H9 (cell line): ENCODE measurements around the gene CEP350. TPM values are rescaled to one million over a fixed set of nuclear protein-coding genes. Genes with fewer than 3 reads are reported as not detected.

Experiments used
- DNase-seq: peaks from one replicate; pipeline ENCODE4 v3.0.0-alpha.2; 2017
- H2AFZ ChIP-seq: one replicate; pipeline ENCODE4 v1.6.1; 2013; ENCODE audit warnings: mild to moderate bottlenecking, low read length, control low read depth, moderate library complexity
- H2AK5ac ChIP-seq: 2 replicates; pipeline ENCODE4 v1.6.1; 2013; ENCODE audit warnings: low read length, control low read depth, mixed read lengths; ENCODE audit not compliant: insufficient read length
- H2BK120ac ChIP-seq: one replicate; pipeline ENCODE4 v1.6.1; 2013; ENCODE audit warnings: low read depth, mild to moderate bottlenecking, low read length, control low read depth, inconsistent platforms; ENCODE audit not compliant: poor library complexity, severe bottlenecking
- H2BK12ac ChIP-seq: 2 replicates; pipeline ENCODE4 v1.6.1; 2013; ENCODE audit warnings: low read length, control low read depth, mixed read lengths, low read depth; ENCODE audit not compliant: insufficient read length
- H2BK15ac ChIP-seq: 2 replicates; pipeline ENCODE4 v1.6.1; 2013; ENCODE audit warnings: low read depth, low read length, control low read depth
- H2BK20ac ChIP-seq: one replicate; pipeline ENCODE4 v1.6.1; 2013; ENCODE audit warnings: low read depth, mild to moderate bottlenecking, low read length, control low read depth, inconsistent platforms; ENCODE audit not compliant: poor library complexity, severe bottlenecking
- H2BK5ac ChIP-seq: 2 replicates; pipeline ENCODE4 v1.6.1; 2013; ENCODE audit warnings: low read length, control low read depth, mixed read lengths; ENCODE audit not compliant: insufficient read length
- H3K14ac ChIP-seq: 2 replicates; pipeline ENCODE4 v1.6.1; 2013; ENCODE audit warnings: low read length, control low read depth; ENCODE audit not compliant: insufficient read depth
- H3K18ac ChIP-seq: 2 replicates; pipeline ENCODE4 v1.6.1; 2013; ENCODE audit warnings: low read depth, mild to moderate bottlenecking, mixed read lengths, low read length, control low read depth; ENCODE audit not compliant: insufficient read length
- H3K23ac ChIP-seq: 2 replicates; pipeline ENCODE4 v1.6.1; 2013; ENCODE audit warnings: low read length, control low read depth, mixed read lengths, low read depth; ENCODE audit not compliant: insufficient read length
- H3K23me2 ChIP-seq: 2 replicates; pipeline ENCODE4 v1.6.1; 2013; ENCODE audit warnings: low read depth, mild to moderate bottlenecking, mixed read lengths, low read length, control low read depth; ENCODE audit not compliant: insufficient read length, poor library complexity, severe bottlenecking
- H3K27ac ChIP-seq: 2 replicates; pipeline ENCODE4 v1.5.1; 2013; ENCODE audit warnings: low read length, control low read depth, mixed read lengths, low read depth; ENCODE audit not compliant: insufficient read length
- H3K27me3 ChIP-seq: 2 replicates; pipeline ENCODE4 v1.6.1; 2013; ENCODE audit warnings: low read length, control low read depth, inconsistent platforms; ENCODE audit not compliant: insufficient read depth
- H3K4ac ChIP-seq: 2 replicates; pipeline ENCODE4 v1.6.1; 2013; ENCODE audit warnings: low read depth, mild to moderate bottlenecking, control low read depth, inconsistent platforms, low read length, moderate library complexity
- H3K4me1 ChIP-seq: 2 replicates; pipeline ENCODE4 v1.6.1; 2013; ENCODE audit warnings: low read length, control low read depth, inconsistent platforms; ENCODE audit not compliant: insufficient read depth
- H3K4me2 ChIP-seq: 2 replicates; pipeline ENCODE4 v1.6.1; 2013; ENCODE audit warnings: low read length, control low read depth, mixed read lengths; ENCODE audit not compliant: insufficient read length, insufficient read depth
- H3K56ac ChIP-seq: 2 replicates; pipeline ENCODE4 v1.6.1; 2013; ENCODE audit warnings: low read depth, mild to moderate bottlenecking, mixed read lengths, low read length, control low read depth; ENCODE audit not compliant: insufficient read length
- H3K79me1 ChIP-seq: 2 replicates; pipeline ENCODE4 v1.6.1; 2013; ENCODE audit warnings: low read depth, mild to moderate bottlenecking, moderate library complexity, low read length, control low read depth, inconsistent platforms; ENCODE audit not compliant: insufficient read depth, poor library complexity, severe bottlenecking
- H3K79me2 ChIP-seq: 2 replicates; pipeline ENCODE4 v1.6.1; 2013; ENCODE audit warnings: low read length, control low read depth, inconsistent platforms; ENCODE audit not compliant: insufficient read depth
- H3K9ac ChIP-seq: 2 replicates; pipeline ENCODE4 v1.6.1; 2013; ENCODE audit warnings: low read length, control low read depth, mixed read lengths; ENCODE audit not compliant: insufficient read length; ENCODE audit errors: extremely low read depth
- H3K9me3 ChIP-seq: one replicate; pipeline ENCODE4 v1.6.1; 2013; ENCODE audit warnings: low read depth, low read length, inconsistent platforms; ENCODE audit not compliant: control insufficient read depth
- H3T11ph ChIP-seq: one replicate; pipeline ENCODE4 v1.6.1; 2013; ENCODE audit warnings: mild to moderate bottlenecking, low read length, control low read depth, inconsistent platforms
- H4K20me1 ChIP-seq: one replicate; pipeline ENCODE4 v1.6.1; 2013; ENCODE audit not compliant: control insufficient read depth, insufficient read length, insufficient read depth
- H4K5ac ChIP-seq: 2 replicates; pipeline ENCODE4 v1.6.1; 2013; ENCODE audit warnings: low read depth, mild to moderate bottlenecking, mixed read lengths, low read length, control low read depth; ENCODE audit not compliant: insufficient read length
- H4K8ac ChIP-seq: replicated peaks from 2 replicates; pipeline ENCODE4 v1.6.1; 2013; ENCODE audit warnings: low read length, control low read depth, mixed read lengths, low read depth; ENCODE audit not compliant: insufficient read length
- H4K91ac ChIP-seq: 2 replicates; pipeline ENCODE4 v1.6.1; 2013; ENCODE audit warnings: low read depth, mild to moderate bottlenecking, moderate library complexity, mixed read lengths, low read length, control low read depth; ENCODE audit not compliant: insufficient read length
- H3K27ac Mint-ChIP-seq, 3 experiments: 2 replicates in 2 of 3; 3 replicates in 1 of 3; pipeline ENCODE4 v1.8.0; 2020 to 2021; ENCODE audit warnings: mixed read lengths in 3 of 3, mild to moderate bottlenecking in 1 of 3, moderate library complexity in 1 of 3
- H3K27me3 Mint-ChIP-seq: 2 replicates; pipeline ENCODE4 v1.8.0; 2021; ENCODE audit warnings: low read depth, mild to moderate bottlenecking, moderate library complexity, mixed read lengths
- H3K36me3 Mint-ChIP-seq, 3 experiments: 2 replicates in 2 of 3; 3 replicates in 1 of 3; pipeline ENCODE4 v1.8.0; 2020 to 2021; ENCODE audit warnings: low read depth in 3 of 3, mixed read lengths in 3 of 3; ENCODE audit not compliant: insufficient read depth in 1 of 3
- H3K4me1 Mint-ChIP-seq, 2 experiments: 2 replicates each; pipeline ENCODE4 v1.8.0; 2020; ENCODE audit warnings: mixed read lengths in 2 of 2
- H3K4me3 Mint-ChIP-seq, 2 experiments: 2 replicates in 1 of 2; 3 replicates in 1 of 2; pipeline ENCODE4 v1.8.0; 2020 to 2021; ENCODE audit warnings: mild to moderate bottlenecking in 2 of 2, mixed read lengths in 2 of 2, moderate library complexity in 1 of 2
- H3K9me3 Mint-ChIP-seq, 2 experiments: 2 replicates in 1 of 2; 3 replicates in 1 of 2; pipeline ENCODE4 v1.8.0; 2020; ENCODE audit warnings: mild to moderate bottlenecking in 2 of 2, mixed read lengths in 2 of 2, moderate library complexity in 1 of 2
- CTCF ChIP-seq: fragments of 200-600 bp; sonication (generic); conservative IDR thresholded peaks from 3 replicates; pipeline ENCODE4 v1.8.0; 2021; ENCODE audit warnings: antibody characterized with exemption, mild to moderate bottlenecking
- WGBS: extraction: QIAGEN DNeasy Blood & Tissue Kit; methylation state at CpG from one replicate; pipeline ENCODE4 v1.1.7; 2013; ENCODE audit warnings: missing lambda C conversion rate, low lambda C conversion rate, mixed read lengths; ENCODE audit not compliant: insufficient read length; ENCODE audit errors: extremely low coverage; 5-methylcytosine and 5-hydroxymethylcytosine counted together
- total RNA-seq: library from RNA; stranded (reverse); gene quantifications from 2 replicates; pipeline ENCODE4 v1.2.1, GENCODE V29; 2021

Gene CEP350
- total RNA-seq, 1 experiment from 2014 or later, result 39.2 TPM

GRCh38 chr1:180061019-180061418 lies 106.4 kb downstream of the CEP350 start:
- Histone ChIP-seq H2BK120ac (no peak overlapping the region), H2BK20ac (no peak overlapping the region), H3K27ac (no peak overlapping the region), H4K5ac (no peak overlapping the region), H3K18ac (no peak overlapping the region), H3K9ac (no peak overlapping the region), H3K9me3 (no peaks in the 10 kb centered on the region), H2BK12ac (no peak overlapping the region), H3K79me1 (no peaks in the 10 kb centered on the region), H3K4ac (no peak overlapping the region), H3T11ph (no peak overlapping the region), H3K4me1 (no peaks in the 10 kb centered on the region), H3K4me2 (no peak overlapping the region), H2BK15ac (no peak overlapping the region), H3K23me2 (no peaks in the 10 kb centered on the region), H2BK5ac (no peak overlapping the region), H3K56ac (no peak overlapping the region), H2AFZ (no peak overlapping the region), H3K79me2 (no peaks in the 10 kb centered on the region), H4K91ac (no peak overlapping the region), H3K27me3 (no peaks in the 10 kb centered on the region), H2AK5ac (no peak overlapping the region), H4K8ac (no peak overlapping the region), H3K23ac (no peak overlapping the region), H4K20me1 (no peaks in the 10 kb centered on the region), H3K14ac (no peak overlapping the region)
- no peaks in the 10 kb centered on the region for H3K4me1 Mint-ChIP-seq
- H3K27me3 Mint-ChIP-seq, result no peaks in the 10 kb centered on the region
- no CpG with 5 or more reads among the region's 1 CpG for WGBS
- no peak overlapping the region for H3K27ac Mint-ChIP-seq
- H3K36me3 Mint-ChIP-seq, result peaks cover 8 to 42% (median 36%) of the 10 kb centered on the region in 3 experiments; a peak in 5 of 7 replicates
- DNase-seq, result no peak
- H3K9me3 Mint-ChIP-seq, result no peaks in the 10 kb centered on the region
- TF ChIP-seq CTCF, result no peak
- H3K4me3 Mint-ChIP-seq, result no peak overlapping the region
